ENCODE results near the gene MBTD1.
A peak's percentile ranks its signal among the peaks of the same experiment; 100 is the strongest.

MBTD1 gene

DNA sequence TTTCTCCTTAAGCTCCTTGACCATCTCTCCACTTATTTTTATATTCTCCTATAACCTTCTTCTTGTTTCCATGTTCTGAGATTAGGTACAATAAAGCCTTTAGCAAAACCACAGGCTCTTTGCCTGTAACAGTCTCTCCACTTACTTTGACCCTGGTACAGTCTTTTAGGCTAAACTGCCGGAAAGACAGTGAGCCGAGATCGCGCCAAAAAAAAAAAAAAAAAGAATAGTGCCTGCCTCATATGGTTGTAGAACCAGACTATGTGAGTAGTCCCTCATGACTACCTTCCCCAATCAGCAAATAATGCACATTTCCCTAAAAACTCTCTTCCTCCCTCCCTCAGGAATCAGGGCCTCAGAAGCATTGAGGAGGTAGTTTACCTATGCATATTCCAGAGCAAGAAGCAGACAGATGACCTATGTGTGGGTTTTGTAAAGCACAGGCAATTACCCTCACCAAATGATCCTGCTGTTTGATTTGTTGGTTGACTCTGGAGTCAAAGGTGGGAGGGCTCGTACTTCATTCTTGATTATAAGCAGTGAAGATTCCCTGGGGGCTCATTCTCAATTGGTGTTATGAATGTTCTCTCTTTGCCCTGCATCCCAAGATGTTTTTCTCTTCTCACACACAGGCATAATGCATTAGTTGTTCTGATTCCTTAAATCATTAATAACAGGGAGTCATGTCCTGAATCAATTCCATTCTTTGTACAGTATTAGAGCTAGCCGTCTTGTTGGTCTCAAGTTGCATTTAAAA, 115.4 kb downstream of the MBTD1 start:
- no peak for DNase-seq (ENCODE audit: low spot score)

GRCh38 chr17:51142597-51142996, 117.3 kb downstream of the MBTD1 start:
- DNase-seq (ENCODE audit: low spot score): no peak

DNA sequence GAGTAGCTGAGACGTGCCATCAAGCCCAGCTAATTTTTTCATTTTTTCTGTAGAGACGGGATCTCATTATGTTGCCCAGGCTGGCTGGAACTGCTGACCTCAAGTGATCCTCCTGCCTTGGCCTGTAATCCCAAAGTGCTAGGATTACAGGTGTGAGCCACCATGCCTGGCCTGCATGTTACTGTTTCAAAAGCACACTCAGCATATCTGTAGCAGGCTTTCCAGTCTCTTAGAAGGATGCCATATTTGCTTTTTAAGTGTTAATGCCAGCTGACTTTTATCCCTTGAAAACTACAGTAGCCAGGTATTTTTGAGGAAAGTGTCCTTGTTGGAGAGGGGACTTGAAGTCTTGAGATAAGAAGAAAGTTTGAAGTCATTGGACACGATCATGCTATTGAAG, 123.9 kb downstream of the MBTD1 start:
- DNase-seq (ENCODE audit: low spot score): no peak

- DNase-seq (ENCODE audit: low spot score): no peak
Observed at GRCh38 chr17:51133365-51133764, 126.5 kb downstream of the MBTD1 start.

DNA sequence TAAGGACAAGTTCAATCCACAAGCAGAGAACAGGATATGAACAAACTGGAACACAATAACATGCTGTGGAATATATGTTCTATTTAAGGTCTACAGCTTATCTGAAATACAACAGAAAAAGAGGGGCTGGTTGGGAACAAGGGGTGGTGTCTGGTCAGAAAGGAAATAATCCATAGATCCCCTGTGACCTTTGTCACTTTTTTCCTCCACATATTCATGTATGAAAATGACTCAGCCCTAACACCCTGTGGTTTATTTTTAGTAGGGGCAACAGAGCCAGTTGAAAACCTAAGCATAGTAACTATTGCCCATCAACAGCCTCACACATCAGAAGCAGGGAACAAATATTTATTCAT, 126.9 kb downstream of the MBTD1 start:
- DNase-seq (ENCODE audit: low spot score): peak; percentile 42

DNA sequence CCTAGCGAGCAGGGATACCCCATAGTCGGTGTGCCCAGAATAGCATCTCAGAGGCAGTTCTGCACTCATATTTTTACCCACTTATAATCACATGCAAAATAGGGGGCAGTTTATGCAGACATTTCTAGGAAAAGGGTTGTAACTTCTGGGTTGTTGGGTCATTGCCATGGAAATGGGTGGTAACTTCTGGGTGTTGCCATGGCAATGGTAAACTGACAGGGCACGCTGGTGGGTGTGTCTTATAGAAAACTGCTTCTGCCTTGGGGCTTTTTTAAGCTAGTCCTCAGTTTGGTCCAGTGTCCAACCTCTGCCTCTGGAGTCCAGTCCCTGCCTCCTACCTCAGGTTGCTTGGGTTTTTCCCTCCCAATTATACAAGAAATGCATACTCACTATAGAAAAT, 131.8 kb downstream of the MBTD1 start:
- DNase-seq (ENCODE audit: low spot score): no peak

Measured in LoVo (cell line).